ENCODE results near the gene FANCC.

DNA sequence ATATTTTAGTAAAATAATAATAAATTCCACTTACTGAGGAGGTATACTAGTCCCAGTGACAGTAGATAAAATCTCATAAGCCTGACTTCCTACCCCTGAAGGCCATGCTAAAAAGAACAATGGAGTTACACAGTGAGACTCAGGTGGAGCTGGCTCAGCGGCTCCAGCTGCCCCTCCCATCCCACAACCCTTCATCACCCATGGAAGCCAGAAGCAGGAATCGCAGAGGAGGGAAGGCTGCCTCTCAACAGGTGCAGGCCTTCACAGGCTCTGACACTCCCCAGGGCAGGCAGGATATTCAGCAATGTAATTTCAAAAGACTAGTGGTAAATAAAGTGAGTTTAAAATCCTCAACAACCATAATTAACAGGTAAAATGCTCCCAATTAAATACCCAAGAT lies 67.5 kb downstream of the FANCC start:
- TF ChIP-seq, protein P1, sequence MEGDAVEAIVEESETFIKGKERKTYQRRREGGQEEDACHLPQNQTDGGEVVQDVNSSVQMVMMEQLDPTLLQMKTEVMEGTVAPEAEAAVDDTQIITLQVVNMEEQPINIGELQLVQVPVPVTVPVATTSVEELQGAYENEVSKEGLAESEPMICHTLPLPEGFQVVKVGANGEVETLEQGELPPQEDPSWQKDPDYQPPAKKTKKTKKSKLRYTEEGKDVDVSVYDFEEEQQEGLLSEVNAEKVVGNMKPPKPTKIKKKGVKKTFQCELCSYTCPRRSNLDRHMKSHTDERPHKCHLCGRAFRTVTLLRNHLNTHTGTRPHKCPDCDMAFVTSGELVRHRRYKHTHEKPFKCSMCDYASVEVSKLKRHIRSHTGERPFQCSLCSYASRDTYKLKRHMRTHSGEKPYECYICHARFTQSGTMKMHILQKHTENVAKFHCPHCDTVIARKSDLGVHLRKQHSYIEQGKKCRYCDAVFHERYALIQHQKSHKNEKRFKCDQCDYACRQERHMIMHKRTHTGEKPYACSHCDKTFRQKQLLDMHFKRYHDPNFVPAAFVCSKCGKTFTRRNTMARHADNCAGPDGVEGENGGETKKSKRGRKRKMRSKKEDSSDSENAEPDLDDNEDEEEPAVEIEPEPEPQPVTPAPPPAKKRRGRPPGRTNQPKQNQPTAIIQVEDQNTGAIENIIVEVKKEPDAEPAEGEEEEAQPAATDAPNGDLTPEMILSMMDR (IDR thresholded peaks at IDR 0.05): no peak
- no peak for TF ChIP-seq POLR2A (IDR thresholded peaks at IDR 0.05)
